Parathyroid adenoma (tissue), 2 donors: Measurements from ENCODE around the gene NHERF2.

ENCODE experiments used
- H2AFZ ChIP-seq: fragments of 300-600 bp; sonication (generic); one replicate; pipeline ENCODE4 v1.7.0; 2017; ENCODE audit warnings: antibody characterized with exemption, mild to moderate bottlenecking
- H3K27ac ChIP-seq: fragments of 300-600 bp; sonication (generic); one replicate; pipeline ENCODE4 v1.7.0; 2017
- H3K27me3 ChIP-seq: fragments of 300-600 bp; sonication (generic); one replicate; pipeline ENCODE4 v1.7.0; 2017; ENCODE audit warnings: low read length; ENCODE audit not compliant: control insufficient read depth, insufficient read depth
- H3K36me3 ChIP-seq: fragments of 300-600 bp; sonication (generic); one replicate; pipeline ENCODE4 v1.7.0; 2017; ENCODE audit warnings: low read length; ENCODE audit not compliant: control insufficient read depth, insufficient read depth
- H3K4me1 ChIP-seq: fragments of 300-600 bp; sonication (generic); one replicate; pipeline ENCODE4 v1.7.0; 2017; ENCODE audit warnings: control low read depth
- H3K4me2 ChIP-seq: fragments of 300-600 bp; sonication (generic); one replicate; pipeline ENCODE4 v1.7.0; 2017; ENCODE audit warnings: low read length
- H3K4me3 ChIP-seq: fragments of 300-600 bp; sonication (generic); one replicate; pipeline ENCODE4 v1.7.0; 2017; ENCODE audit warnings: low read depth, low read length
- H3K79me2 ChIP-seq: fragments of 300-600 bp; sonication (generic); one replicate; pipeline ENCODE4 v1.7.0; 2017; ENCODE audit warnings: control low read depth
- H3K9ac ChIP-seq: fragments of 300-600 bp; sonication (generic); one replicate; pipeline ENCODE4 v1.7.0; 2017; ENCODE audit warnings: mild to moderate bottlenecking
- H3K9me3 ChIP-seq: fragments of 300-600 bp; sonication (generic); one replicate; pipeline ENCODE4 v1.7.0; 2017; ENCODE audit warnings: low read length; ENCODE audit not compliant: control insufficient read depth
- CTCF ChIP-seq: fragments of 300-600 bp; sonication (generic); IDR thresholded peaks from one replicate; pipeline ENCODE4 v1.7.0; 2017; ENCODE audit warnings: antibody characterized with exemption, mild to moderate bottlenecking
- donor health status: primary hyperparathyroidism.

Gene NHERF2

GRCh38 chr16:1990351-1991134 lies 36.2 kb upstream of the NHERF2 start:
- Histone ChIP-seq H3K36me3 (no peaks in the 10 kb centered on the region), H3K4me2 (peak overlapping the region; percentile 89), H2AFZ (peak overlapping the region; percentile 73), H3K4me1 (peaks cover 3% of the 10 kb centered on the region), H3K27ac (no peak overlapping the region), H3K9me3 (no peaks in the 10 kb centered on the region), H3K79me2 (no peaks in the 10 kb centered on the region), H3K27me3 (no peaks in the 10 kb centered on the region), H3K9ac (no peak overlapping the region), H3K4me3 (peak overlapping the region; percentile 68)
- no peak for TF ChIP-seq CTCF

DNA sequence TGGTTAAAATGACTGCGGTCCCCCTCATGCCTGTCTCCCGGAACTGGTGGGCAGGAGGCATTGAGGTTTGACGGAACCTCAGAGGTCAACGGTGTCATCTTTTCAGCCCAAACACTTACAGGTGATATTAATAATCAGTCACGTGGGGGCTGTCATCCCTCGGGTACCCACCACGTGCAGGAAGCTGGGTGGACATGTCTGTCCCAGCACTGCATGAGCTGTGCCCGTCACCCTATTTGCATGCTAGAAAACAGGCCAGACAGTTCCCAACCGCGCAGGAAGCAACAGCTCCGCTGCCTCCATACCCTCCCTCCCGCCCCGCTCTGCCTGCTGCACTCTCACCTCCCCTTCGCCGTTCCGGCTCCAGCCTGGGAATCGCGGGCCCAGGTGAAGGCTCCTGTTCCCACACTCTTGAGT lies 35.6 kb upstream of the NHERF2 start:
- H3K9me3 ChIP-seq: no peaks in the 10 kb centered on the region
- no peaks in the 10 kb centered on the region for H3K27me3 ChIP-seq
- H3K27ac ChIP-seq: no peak overlapping the region
- H3K79me2 ChIP-seq: no peaks in the 10 kb centered on the region
- H3K4me2 ChIP-seq: no peak overlapping the region
- no peak overlapping the region for H3K9ac ChIP-seq
- H3K36me3 ChIP-seq: no peaks in the 10 kb centered on the region
- peaks cover 3% of the 10 kb centered on the region for H3K4me1 ChIP-seq
- H3K4me3 ChIP-seq: no peak overlapping the region
- no peak for TF ChIP-seq CTCF
- no peak overlapping the region for H2AFZ ChIP-seq

DNA sequence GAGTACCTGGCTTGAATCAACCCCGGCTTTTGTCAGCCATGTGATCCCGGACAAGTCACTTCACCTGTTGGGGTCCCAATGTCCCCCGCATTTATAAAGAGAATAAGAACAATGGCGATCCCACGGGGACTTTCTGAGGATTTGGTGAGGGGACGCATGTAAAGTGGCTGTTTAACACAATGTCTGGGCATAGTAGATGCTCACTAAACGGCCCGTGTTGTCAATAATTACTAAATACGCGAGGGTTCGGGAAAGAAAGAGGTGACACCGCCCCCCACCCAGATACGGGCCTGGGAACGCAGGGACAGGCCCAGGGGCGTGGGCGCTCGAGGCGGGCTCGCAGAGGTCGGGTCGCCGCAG lies 35.1 kb upstream of the NHERF2 start:
- peak overlapping the region; percentile 11 for H3K4me3 ChIP-seq
- no peak overlapping the region for H3K9ac ChIP-seq
- no peak overlapping the region for H2AFZ ChIP-seq
- H3K27ac ChIP-seq: no peak overlapping the region
- no peak overlapping the region for H3K4me2 ChIP-seq
- no peaks in the 10 kb centered on the region for H3K9me3 ChIP-seq
- TF ChIP-seq CTCF: no peak
- peaks cover 3% of the 10 kb centered on the region for H3K4me1 ChIP-seq
- no peaks in the 10 kb centered on the region for H3K36me3 ChIP-seq
- no peaks in the 10 kb centered on the region for H3K79me2 ChIP-seq
- no peaks in the 10 kb centered on the region for H3K27me3 ChIP-seq

GRCh38 chr16:1991948-1992703 lies 34.6 kb upstream of the NHERF2 start:
- no peak for TF ChIP-seq CTCF
- no peak overlapping the region for H2AFZ ChIP-seq
- no peak overlapping the region for H3K9ac ChIP-seq
- no peaks in the 10 kb centered on the region for H3K9me3 ChIP-seq
- no peak overlapping the region for H3K4me2 ChIP-seq
- H3K36me3 ChIP-seq: no peaks in the 10 kb centered on the region
- no peaks in the 10 kb centered on the region for H3K27me3 ChIP-seq
- no peaks in the 10 kb centered on the region for H3K79me2 ChIP-seq
- H3K4me3 ChIP-seq: peak overlapping the region; percentile 11
- peaks cover 3% of the 10 kb centered on the region for H3K4me1 ChIP-seq
- H3K27ac ChIP-seq: no peak overlapping the region
